SK-N-SH (cell line): ENCODE results near the gene DLL3. TPM values are rescaled to one million over a fixed set of nuclear protein-coding genes. Genes with fewer than 3 reads are reported as not detected.

Experiments
- CTCF ChIA-PET: fragments of 300-600, 350-600 bp; formaldehyde crosslinking; extraction: SDS; loops from one replicate; lab custom pipeline; 2021; lab: Yijun Ruan, JAX
- POLR2A ChIA-PET: fragments of 350-600 bp; sonication (Branson Sonifier 250); formaldehyde crosslinking; extraction: SDS; loops from one replicate; lab custom pipeline; 2020; ENCODE audit warnings: antibody characterized with exemption, inconsistent platforms; lab: Yijun Ruan, JAX
- DNase-seq: peaks from one replicate; pipeline ENCODE4 v3.0.0; 2012
- H2AFZ ChIP-seq: fragments of 200-600 bp; sonication (generic); 2 replicates; pipeline ENCODE4 v1.8.1; 2016; ENCODE audit warnings: antibody characterized with exemption, mild to moderate bottlenecking, low read depth
- H3F3A ChIP-seq: fragments of 200-600 bp; sonication (generic); replicated peaks from 2 replicates; pipeline ENCODE3; 2016; ENCODE audit warnings: antibody characterized with exemption, mild to moderate bottlenecking; ENCODE audit not compliant: insufficient read depth
- H3K27ac ChIP-seq, 2 experiments: fragments of 200-500 bp in 1 of 2; fragments of 200-600 bp in 1 of 2; sonication (Bioruptor generic) in 1 of 2; sonication (generic), shearing (Covaris generic) in 1 of 2; 2 replicates each; pipeline versions ENCODE4 v1.5.1 to v1.6.1; 2014 to 2016; ENCODE audit warnings: low read depth in 2 of 2, inconsistent platforms in 1 of 2, low read length in 1 of 2, mild to moderate bottlenecking in 1 of 2, mixed read lengths in 1 of 2
- H3K27me3 ChIP-seq: fragments of 200-600 bp; sonication (generic), shearing (Covaris generic); 2 replicates; pipeline ENCODE4 v1.6.1; 2016; ENCODE audit warnings: mixed run types; ENCODE audit not compliant: insufficient read depth
- H3K36me3 ChIP-seq, 2 experiments: fragments of 200-500 bp in 1 of 2; fragments of 200-600 bp in 1 of 2; sonication (Bioruptor generic) in 1 of 2; sonication (generic) in 1 of 2; replicated peaks in 1 of 2; 2 replicates each; pipeline versions ENCODE3 to v1.5.1; 2014 to 2016; ENCODE audit warnings: low read length in 1 of 2, mild to moderate bottlenecking in 1 of 2; ENCODE audit not compliant: insufficient read depth in 2 of 2, control insufficient read depth in 1 of 2
- H3K4me1 ChIP-seq, 2 experiments: fragments of 200-500 bp in 1 of 2; fragments of 200-600 bp in 1 of 2; sonication (Bioruptor generic) in 1 of 2; sonication (generic), shearing (Covaris generic) in 1 of 2; 2 replicates each; pipeline versions ENCODE4 v1.5.1 to v1.6.1; 2014 to 2016; ENCODE audit warnings: low read depth in 1 of 2, low read length in 1 of 2, mixed run types in 1 of 2; ENCODE audit not compliant: insufficient read depth in 2 of 2, control insufficient read depth in 1 of 2
- H3K4me2 ChIP-seq: fragments of 200-600 bp; sonication (generic), shearing (Covaris generic); 2 replicates; pipeline ENCODE4 v1.6.1; 2017; ENCODE audit warnings: mixed run types
- H3K4me3 ChIP-seq, 2 experiments: fragments of 200-500 bp in 1 of 2; fragments of 200-600 bp in 1 of 2; sonication (Bioruptor generic) in 1 of 2; sonication (generic), shearing (Covaris generic) in 1 of 2; 2 replicates each; pipeline versions ENCODE4 v1.5.1 to v1.8.1; 2014 to 2016; ENCODE audit warnings: low read depth in 2 of 2, inconsistent platforms in 1 of 2, low read length in 1 of 2, mild to moderate bottlenecking in 1 of 2, mixed read lengths in 1 of 2, moderate library complexity in 1 of 2
- H3K79me2 ChIP-seq: fragments of 200-600 bp; sonication (generic); 2 replicates; pipeline ENCODE4 v1.8.1; 2017; ENCODE audit warnings: mild to moderate bottlenecking; ENCODE audit not compliant: insufficient read depth
- H3K9ac ChIP-seq: fragments of 200-600 bp; sonication (generic); 2 replicates; pipeline ENCODE4 v1.6.1; 2017; ENCODE audit warnings: mixed run types
- H3K9me2 ChIP-seq: fragments of 200-600 bp; sonication (generic); 2 replicates; pipeline ENCODE4 v1.6.1; 2017; ENCODE audit warnings: mixed run types
- H3K9me3 ChIP-seq: fragments of 200-600 bp; sonication (generic); 2 replicates; pipeline ENCODE4 v1.6.1; 2017; ENCODE audit warnings: mixed run types, mild to moderate bottlenecking, moderate library complexity
- H4K20me1 ChIP-seq: fragments of 200-600 bp; sonication (generic); 2 replicates; pipeline ENCODE4 v1.6.1; 2017; ENCODE audit warnings: mild to moderate bottlenecking, mixed run types; ENCODE audit not compliant: insufficient read depth
- CHD2 ChIP-seq: fragments of 150-350 bp; IDR thresholded peaks from 2 replicates; pipeline ENCODE4 v1.6.1; 2018; ENCODE audit warnings: low read length; ENCODE audit not compliant: partially characterized antibody
- ELF1 ChIP-seq: IDR thresholded peaks from 2 replicates; pipeline ENCODE4 v1.4.0; 2012
- EZH2phosphoT487 ChIP-seq: fragments of 200-600 bp; sonication (generic); IDR thresholded peaks from 2 replicates; pipeline ENCODE4 v1.6.1; 2017; ENCODE audit warnings: low read depth, mixed run types, mild to moderate bottlenecking, antibody characterized with exemption, moderate library complexity, borderline replicate concordance
- FOSL2 ChIP-seq: IDR thresholded peaks from 2 replicates; pipeline ENCODE4 v1.4.0; 2012; ENCODE audit warnings: low read depth, mild to moderate bottlenecking, moderate library complexity, borderline replicate concordance
- FOXJ3 ChIP-seq: sonication (generic); formaldehyde crosslinking; IDR thresholded peaks from 2 replicates; pipeline ENCODE4 v1.5.1; 2020; ENCODE audit warnings: mild to moderate bottlenecking, missing genetic modification reagents
- GATA2 ChIP-seq: sonication (generic); formaldehyde crosslinking; IDR thresholded peaks from 2 replicates; pipeline ENCODE4 v1.5.0; 2020; ENCODE audit warnings: mild to moderate bottlenecking, missing genetic modification reagents
- JUND ChIP-seq: IDR thresholded peaks from 2 replicates; pipeline ENCODE4 v1.4.0; 2012
- MEF2A ChIP-seq: IDR thresholded peaks from 2 replicates; pipeline ENCODE4 v1.4.0; 2012; ENCODE audit warnings: low read depth, borderline replicate concordance
- NFIC ChIP-seq: IDR thresholded peaks from 2 replicates; pipeline ENCODE4 v1.4.0; 2012; ENCODE audit warnings: borderline replicate concordance
- NRF1 ChIP-seq: IDR thresholded peaks from 2 replicates; pipeline ENCODE4 v1.6.1; 2012; ENCODE audit warnings: low read depth, mild to moderate bottlenecking, low read length
- POLR2AphosphoS5 ChIP-seq: IDR thresholded peaks from 2 replicates; pipeline ENCODE4 v1.6.1; 2012; ENCODE audit warnings: low read depth, low read length
- RAD21 ChIP-seq: IDR thresholded peaks from 2 replicates; pipeline ENCODE4 v1.6.1; 2012; ENCODE audit warnings: mild to moderate bottlenecking, low read length
- RXRA ChIP-seq: IDR thresholded peaks from 2 replicates; pipeline ENCODE4 v1.4.0; 2012; ENCODE audit warnings: low read depth, mild to moderate bottlenecking, borderline replicate concordance
- SIN3A ChIP-seq: IDR thresholded peaks from 2 replicates; pipeline ENCODE4 v1.6.1; 2012; ENCODE audit warnings: low read depth, mild to moderate bottlenecking, low read length, moderate library complexity, borderline replicate concordance
- SMC3 ChIP-seq: IDR thresholded peaks from 2 replicates; pipeline ENCODE4 v1.6.1; 2012; ENCODE audit warnings: low read depth, low read length, improper control_type of control experiment
- TEAD4 ChIP-seq: IDR thresholded peaks from 2 replicates; pipeline ENCODE4 v1.4.0; 2012; ENCODE audit warnings: mild to moderate bottlenecking, borderline replicate concordance; ENCODE audit not compliant: insufficient read depth
- USF1 ChIP-seq: IDR thresholded peaks from 2 replicates; pipeline ENCODE4 v1.4.0; 2012; ENCODE audit warnings: low read depth, borderline replicate concordance
- USF2 ChIP-seq: fragments of 150-350 bp; IDR thresholded peaks from 2 replicates; pipeline ENCODE4 v1.6.1; 2017; ENCODE audit warnings: antibody characterized with exemption, low read length, low read depth, borderline replicate concordance
- YY1 ChIP-seq: IDR thresholded peaks from 2 replicates; pipeline ENCODE4 v1.4.0; 2012; ENCODE audit warnings: low read depth, mild to moderate bottlenecking
- WGBS: methylation state at CpG from one replicate; pipeline ENCODE4 v1.1.6; 2017; ENCODE audit warnings: low lambda C conversion rate; 5-methylcytosine and 5-hydroxymethylcytosine counted together
- polyA plus RNA-seq, 3 experiments: library from polyadenylated mRNA; depleted of rRNA; stranded (reverse); fragments of >200 nt; gene quantifications; 2 replicates each; pipeline ENCODE4 v1.2.3, GENCODE V29; 2012
- TF ChIP-seq, protein P1 (sequence below): fragments of 150-350 bp; IDR thresholded peaks from 2 replicates; pipeline ENCODE4 v1.6.1; 2016; ENCODE audit warnings: mild to moderate bottlenecking, low read depth, low read length
- TF ChIP-seq, protein P2 (sequence below): IDR thresholded peaks from 2 replicates; pipeline ENCODE4 v1.4.0; 2012; ENCODE audit warnings: low read depth, borderline replicate concordance
- TF ChIP-seq, protein P3 (sequence below): IDR thresholded peaks from 2 replicates; pipeline ENCODE4; 2012
- TF ChIP-seq, protein P4 (sequence below): IDR thresholded peaks from 2 replicates; pipeline ENCODE4 v1.4.0; 2012; ENCODE audit warnings: low read depth

DLL3 gene
- polyA plus RNA-seq, 1 of the 3 experiments (the other 2 are of a cell fraction) = 4.7 TPM

GRCh38 chr19:39496063-39496462, 2.7 kb upstream of the DLL3 start:
- H3K27me3 ChIP-seq = no peaks in the 10 kb centered on the region; the same call in 1 of the 2 replicates
- H4K20me1 ChIP-seq = no peaks in the 10 kb centered on the region
- H2AFZ ChIP-seq = no peak overlapping the region
- 50% methylated on average over 5 of the region's 5 CpGs for WGBS
- DNase-seq = no peak
- H3K79me2 ChIP-seq = no peaks in the 10 kb centered on the region
- H3K9me3 ChIP-seq = no peaks in the 10 kb centered on the region
- ChIA-PET CTCF (interaction anchor here (0.8 to 2.6 kb wide), 5 partner anchors 22 to 176 kb away, joined by 4 to 44 read pairs (median 4); partner anchors contain the start of gene EID2B), POLR2A (no interaction called here)
- H3K4me1 ChIP-seq = peaks cover 0 to 9% of the 10 kb centered on the region in 2 experiments; a peak in 1 of 4 replicates
- H3K9ac ChIP-seq = no peak overlapping the region
- H3F3A ChIP-seq = no peaks in the 10 kb centered on the region
- H3K4me2 ChIP-seq = no peak overlapping the region
- no peaks in the 10 kb centered on the region for H3K9me2 ChIP-seq
- no peak overlapping the region for H3K4me3 ChIP-seq
- no peak overlapping the region for H3K27ac ChIP-seq
- no peaks in the 10 kb centered on the region for H3K36me3 ChIP-seq
- TF ChIP-seq, protein P1, sequence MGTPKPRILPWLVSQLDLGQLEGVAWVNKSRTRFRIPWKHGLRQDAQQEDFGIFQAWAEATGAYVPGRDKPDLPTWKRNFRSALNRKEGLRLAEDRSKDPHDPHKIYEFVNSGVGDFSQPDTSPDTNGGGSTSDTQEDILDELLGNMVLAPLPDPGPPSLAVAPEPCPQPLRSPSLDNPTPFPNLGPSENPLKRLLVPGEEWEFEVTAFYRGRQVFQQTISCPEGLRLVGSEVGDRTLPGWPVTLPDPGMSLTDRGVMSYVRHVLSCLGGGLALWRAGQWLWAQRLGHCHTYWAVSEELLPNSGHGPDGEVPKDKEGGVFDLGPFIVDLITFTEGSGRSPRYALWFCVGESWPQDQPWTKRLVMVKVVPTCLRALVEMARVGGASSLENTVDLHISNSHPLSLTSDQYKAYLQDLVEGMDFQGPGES = no peak
- no peak for TF ChIP-seq MEF2A
- TF ChIP-seq NFIC = no peak
- TF ChIP-seq TEAD4 = no peak
- TF ChIP-seq USF1 = no peak
- TF ChIP-seq JUND = no peak
- TF ChIP-seq FOSL2 = no peak
- TF ChIP-seq SIN3A = no peak
- TF ChIP-seq RXRA = no peak
- no peak for TF ChIP-seq CHD2
- TF ChIP-seq USF2 = no peak
- TF ChIP-seq, all 33 proteins: peak for 0

DNA sequence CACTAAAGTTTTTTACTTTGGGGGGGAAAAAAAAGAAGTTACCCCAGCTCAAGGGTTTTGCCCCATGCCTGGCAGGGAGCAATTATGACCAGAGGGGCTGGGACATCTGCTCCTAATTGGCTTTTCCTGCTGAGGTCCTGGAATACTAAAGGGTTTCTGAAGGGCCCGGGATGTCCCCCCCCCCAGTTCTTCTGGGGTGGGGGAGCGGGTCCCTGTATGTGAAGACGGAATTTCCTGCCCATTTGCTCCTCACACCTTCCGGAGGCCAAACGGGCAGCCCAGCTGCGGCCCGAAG, 1.1 kb upstream of the DLL3 start:
- Histone ChIP-seq H3K27ac (no peak overlapping the region), H3F3A (no peaks in the 10 kb centered on the region), H3K36me3 (no peaks in the 10 kb centered on the region), H3K9me3 (no peaks in the 10 kb centered on the region), H3K4me1 (peaks cover 0 to 9% of the 10 kb centered on the region in 2 experiments; a peak in 1 of 4 replicates), H3K9me2 (no peaks in the 10 kb centered on the region), H3K27me3 (no peaks in the 10 kb centered on the region; the same call in 1 of the 2 replicates), H2AFZ (peak overlapping the region; percentile 12; the same call in 1 of the 2 replicates), H3K79me2 (no peaks in the 10 kb centered on the region), H3K4me2 (peak overlapping the region; percentile 56), H4K20me1 (no peaks in the 10 kb centered on the region), H3K4me3 (peak overlapping the region in 1 of 2 experiments; percentile 20; a peak in 2 of 4 replicates), H3K9ac (no peak overlapping the region)
- ChIA-PET CTCF (interaction anchor here (0.6 to 2.6 kb wide), 23 partner anchors 9 to 176 kb away, joined by 3 to 44 read pairs (median 4); partner anchors contain the start of genes EID2, EID2B, RPS16 and SELENOV), POLR2A (interaction anchor here (0.7 to 1.4 kb wide), 4 partner anchors 17 to 270 kb away, joined by 3 to 5 read pairs (median 4); partner anchors contain the start of genes EID2B, RPS16 and SELENOV)
- WGBS = 0% methylated on average over 4 of the region's 7 CpGs
- DNase-seq = no peak
- no peak for TF ChIP-seq MEF2A
- TF ChIP-seq SMC3 = no peak
- TF ChIP-seq TEAD4 = no peak
- no peak for TF ChIP-seq CHD2
- TF ChIP-seq, protein P2, sequence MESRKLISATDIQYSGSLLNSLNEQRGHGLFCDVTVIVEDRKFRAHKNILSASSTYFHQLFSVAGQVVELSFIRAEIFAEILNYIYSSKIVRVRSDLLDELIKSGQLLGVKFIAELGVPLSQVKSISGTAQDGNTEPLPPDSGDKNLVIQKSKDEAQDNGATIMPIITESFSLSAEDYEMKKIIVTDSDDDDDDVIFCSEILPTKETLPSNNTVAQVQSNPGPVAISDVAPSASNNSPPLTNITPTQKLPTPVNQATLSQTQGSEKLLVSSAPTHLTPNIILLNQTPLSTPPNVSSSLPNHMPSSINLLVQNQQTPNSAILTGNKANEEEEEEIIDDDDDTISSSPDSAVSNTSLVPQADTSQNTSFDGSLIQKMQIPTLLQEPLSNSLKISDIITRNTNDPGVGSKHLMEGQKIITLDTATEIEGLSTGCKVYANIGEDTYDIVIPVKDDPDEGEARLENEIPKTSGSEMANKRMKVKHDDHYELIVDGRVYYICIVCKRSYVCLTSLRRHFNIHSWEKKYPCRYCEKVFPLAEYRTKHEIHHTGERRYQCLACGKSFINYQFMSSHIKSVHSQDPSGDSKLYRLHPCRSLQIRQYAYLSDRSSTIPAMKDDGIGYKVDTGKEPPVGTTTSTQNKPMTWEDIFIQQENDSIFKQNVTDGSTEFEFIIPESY = no peak
- no peak for TF ChIP-seq JUND
- TF ChIP-seq FOXJ3 (CRISPR knock-in tag) = no peak
- no peak for TF ChIP-seq POLR2AphosphoS5
- TF ChIP-seq, protein P3, sequence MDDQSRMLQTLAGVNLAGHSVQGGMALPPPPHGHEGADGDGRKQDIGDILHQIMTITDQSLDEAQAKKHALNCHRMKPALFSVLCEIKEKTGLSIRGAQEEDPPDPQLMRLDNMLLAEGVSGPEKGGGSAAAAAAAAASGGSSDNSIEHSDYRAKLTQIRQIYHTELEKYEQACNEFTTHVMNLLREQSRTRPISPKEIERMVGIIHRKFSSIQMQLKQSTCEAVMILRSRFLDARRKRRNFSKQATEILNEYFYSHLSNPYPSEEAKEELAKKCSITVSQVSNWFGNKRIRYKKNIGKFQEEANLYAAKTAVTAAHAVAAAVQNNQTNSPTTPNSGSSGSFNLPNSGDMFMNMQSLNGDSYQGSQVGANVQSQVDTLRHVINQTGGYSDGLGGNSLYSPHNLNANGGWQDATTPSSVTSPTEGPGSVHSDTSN = no peak
- no peak for TF ChIP-seq RXRA
- no peak for TF ChIP-seq RAD21
- no peak for TF ChIP-seq GATA2 (CRISPR knock-in tag)
- TF ChIP-seq, protein P4, sequence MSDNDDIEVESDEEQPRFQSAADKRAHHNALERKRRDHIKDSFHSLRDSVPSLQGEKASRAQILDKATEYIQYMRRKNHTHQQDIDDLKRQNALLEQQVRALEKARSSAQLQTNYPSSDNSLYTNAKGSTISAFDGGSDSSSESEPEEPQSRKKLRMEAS = no peak
- TF ChIP-seq EZH2phosphoT487 = no peak
- TF ChIP-seq ELF1 = no peak
- no peak for TF ChIP-seq YY1
- no peak for TF ChIP-seq NRF1
